Breast epithelium (tissue), 3 donors: ENCODE measurements around the gene LCP2.

Experiments used
- POLR2AphosphoS5 ChIP-seq, 3 donors: sonication (generic); formaldehyde crosslinking; IDR thresholded peaks; one replicate each; pipeline ENCODE4 v1.6.1; 2017; ENCODE audit warnings: antibody characterized with exemption in 3 of 3
- TF ChIP-seq, protein P1 (sequence below), 3 donors: fragments of 450-650 bp; IDR thresholded peaks; one replicate each; pipeline ENCODE4 v1.5.1; 2016 to 2017; ENCODE audit warnings: antibody characterized with exemption in 3 of 3, mild to moderate bottlenecking in 3 of 3, moderate library complexity in 3 of 3

DNA sequence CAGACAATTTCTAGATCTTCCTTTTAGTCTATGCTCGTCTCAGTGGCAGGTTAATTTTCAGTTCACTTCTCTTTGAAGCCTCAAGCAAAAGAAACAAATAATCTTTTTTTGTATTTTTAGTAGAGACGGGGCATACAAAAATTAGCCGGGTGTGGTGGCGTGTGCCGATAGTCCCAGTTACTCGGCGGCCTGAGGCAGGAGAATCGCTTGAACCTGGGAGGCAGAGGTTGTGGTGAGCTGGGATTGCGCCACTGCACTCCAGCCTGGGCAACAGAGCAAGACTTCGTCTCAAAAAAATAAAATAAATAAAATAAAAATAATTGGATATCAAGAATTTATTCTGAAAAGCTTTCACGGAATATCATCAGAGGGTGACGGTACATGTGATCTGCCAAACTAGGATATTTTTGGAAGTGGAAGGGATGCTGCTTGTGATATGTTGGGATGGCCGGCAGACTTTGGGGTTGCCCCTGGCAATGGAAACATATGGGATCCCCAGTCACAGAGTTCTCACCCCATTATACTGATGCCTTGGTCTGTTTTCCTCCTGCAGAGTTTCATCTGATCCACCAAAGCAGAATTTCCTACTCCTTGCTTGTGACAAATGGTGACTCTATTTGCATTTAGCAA, 7.6 kb upstream of the LCP2 start:
- TF ChIP-seq, protein P1, sequence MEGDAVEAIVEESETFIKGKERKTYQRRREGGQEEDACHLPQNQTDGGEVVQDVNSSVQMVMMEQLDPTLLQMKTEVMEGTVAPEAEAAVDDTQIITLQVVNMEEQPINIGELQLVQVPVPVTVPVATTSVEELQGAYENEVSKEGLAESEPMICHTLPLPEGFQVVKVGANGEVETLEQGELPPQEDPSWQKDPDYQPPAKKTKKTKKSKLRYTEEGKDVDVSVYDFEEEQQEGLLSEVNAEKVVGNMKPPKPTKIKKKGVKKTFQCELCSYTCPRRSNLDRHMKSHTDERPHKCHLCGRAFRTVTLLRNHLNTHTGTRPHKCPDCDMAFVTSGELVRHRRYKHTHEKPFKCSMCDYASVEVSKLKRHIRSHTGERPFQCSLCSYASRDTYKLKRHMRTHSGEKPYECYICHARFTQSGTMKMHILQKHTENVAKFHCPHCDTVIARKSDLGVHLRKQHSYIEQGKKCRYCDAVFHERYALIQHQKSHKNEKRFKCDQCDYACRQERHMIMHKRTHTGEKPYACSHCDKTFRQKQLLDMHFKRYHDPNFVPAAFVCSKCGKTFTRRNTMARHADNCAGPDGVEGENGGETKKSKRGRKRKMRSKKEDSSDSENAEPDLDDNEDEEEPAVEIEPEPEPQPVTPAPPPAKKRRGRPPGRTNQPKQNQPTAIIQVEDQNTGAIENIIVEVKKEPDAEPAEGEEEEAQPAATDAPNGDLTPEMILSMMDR (IDR thresholded peaks at IDR 0.05), result no peak
- no peak for TF ChIP-seq POLR2AphosphoS5 (IDR thresholded peaks at IDR 0.05)
